Measurements from ENCODE around the gene HOXA5.

Gene HOXA5

DNA sequence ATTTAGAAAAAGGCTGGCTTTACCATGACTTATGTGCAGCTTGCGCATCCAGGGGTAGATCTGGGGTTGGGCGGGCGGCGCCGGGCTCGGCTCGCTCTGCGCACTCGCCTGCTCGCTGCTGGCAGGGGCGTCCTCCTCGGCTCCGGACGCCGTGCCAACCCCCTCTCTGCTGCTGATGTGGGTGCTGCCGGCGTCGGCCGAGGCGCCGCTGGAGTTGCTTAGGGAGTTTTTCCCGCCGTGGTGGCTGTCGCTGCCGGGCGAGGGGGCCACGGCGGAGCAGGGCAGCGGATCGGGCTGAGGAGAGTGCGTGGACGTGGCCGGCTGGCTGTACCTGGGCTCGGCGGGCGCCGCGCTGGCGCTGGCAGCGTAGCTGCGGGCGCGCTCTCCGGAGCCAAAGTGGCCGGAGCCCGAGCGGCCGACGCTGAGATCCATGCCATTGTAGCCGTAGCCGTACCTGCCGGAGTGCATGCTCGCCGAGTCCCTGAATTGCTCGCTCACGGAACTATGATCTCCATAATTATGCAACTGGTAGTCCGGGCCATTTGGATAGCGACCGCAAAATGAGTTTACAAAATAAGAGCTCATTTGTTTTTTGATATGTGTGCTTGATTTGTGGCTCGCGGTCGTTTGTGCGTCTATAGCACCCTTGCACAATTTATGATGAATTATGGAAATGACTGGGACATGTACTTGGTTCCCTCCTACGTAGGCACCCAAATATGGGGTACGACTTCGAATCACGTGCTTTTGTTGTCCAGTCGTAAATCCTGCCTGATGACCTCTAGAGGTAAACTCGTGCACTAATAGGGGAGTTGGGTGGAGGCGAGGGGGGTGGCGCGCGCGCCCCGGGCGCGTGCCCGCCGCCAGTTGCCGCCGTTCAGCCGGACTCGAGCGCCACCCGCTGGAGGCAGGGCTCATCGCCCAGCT is at the start of gene HOXA5:
Gene HOXA5, minus strand, starts transcription at position 659 of the 927 bp plus-strand sequence. Its CDS starts 74 bp downstream, at position 585.
- peak; percentile 93 for DNase-seq (ENCODE audit: low spot score)

DNA sequence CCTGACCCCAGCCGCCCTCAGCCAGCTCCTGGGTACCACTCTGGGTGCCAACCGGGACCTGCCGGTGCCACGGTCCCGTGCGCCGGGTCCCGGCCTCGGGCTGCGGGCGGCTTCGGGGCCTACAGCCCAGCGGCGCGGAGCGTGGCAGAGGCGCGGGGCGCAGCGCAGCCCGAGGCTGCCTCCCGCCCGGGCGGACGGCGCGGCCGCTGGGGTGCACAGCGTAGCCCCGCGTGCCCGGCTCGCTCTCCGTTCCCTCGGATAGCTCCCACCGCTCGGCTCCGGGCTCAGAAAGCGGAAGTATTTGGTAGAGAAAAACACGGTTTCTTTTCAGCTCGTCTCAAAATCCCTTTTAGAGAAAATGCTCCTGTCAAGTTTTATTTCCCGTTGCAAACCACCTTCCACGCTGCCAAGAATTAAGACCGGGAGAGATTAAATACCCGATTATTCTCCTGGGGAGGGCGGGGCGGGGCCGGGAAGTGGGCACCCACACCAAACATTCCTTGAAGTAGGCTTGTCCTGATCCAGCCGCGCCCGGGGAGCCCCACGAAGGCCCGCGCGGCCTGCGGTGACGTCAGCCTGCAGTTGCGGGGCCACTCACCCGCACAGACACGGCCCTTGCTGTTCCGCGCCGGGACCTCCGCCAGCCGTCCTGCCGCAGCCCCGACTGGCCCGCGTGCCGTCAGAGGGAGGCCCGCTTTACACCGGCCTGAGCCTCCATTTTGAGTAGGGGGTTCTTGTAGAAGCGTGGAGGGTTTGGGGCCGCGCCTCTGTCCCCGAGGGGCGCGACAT is 49.3 kb upstream of the HOXA5 start:
- no peak for DNase-seq (ENCODE audit: low spot score)

DNA sequence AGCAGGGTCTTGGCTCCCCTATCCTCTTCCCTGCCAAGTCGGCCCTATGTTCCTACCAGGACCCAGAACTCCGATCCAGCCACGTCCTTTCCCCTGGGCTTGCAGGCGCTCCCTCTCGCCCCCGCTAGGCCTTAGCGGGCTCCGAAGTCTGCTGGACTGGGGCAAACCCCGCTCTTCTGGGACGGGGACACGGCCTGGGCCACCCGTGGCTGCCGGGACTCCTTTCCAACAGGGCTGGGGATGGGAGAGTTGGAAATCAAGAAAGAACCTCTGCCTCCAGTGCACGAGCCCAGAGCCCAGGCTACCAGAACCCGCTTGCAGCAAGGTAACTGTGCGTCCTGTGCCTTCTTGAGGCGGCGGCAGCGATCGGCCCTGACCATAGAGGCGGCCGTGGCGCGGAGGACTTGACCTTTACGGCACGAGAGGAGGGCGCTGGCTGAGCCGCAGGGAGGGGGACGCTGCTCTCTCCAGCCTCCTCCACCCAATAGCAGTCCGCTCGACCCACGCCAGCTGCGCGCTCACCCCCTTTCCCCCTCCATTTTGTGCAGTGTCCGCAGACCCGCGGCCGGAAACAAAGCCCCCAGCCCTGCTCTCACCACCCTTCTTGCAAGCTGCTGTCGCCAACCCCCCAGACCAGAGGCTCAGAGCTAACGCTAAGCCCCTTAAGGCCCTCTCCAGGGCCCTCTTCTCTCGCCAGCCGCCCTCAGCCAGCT is 48.5 kb upstream of the HOXA5 start:
- DNase-seq (ENCODE audit: low spot score): no peak

DNA sequence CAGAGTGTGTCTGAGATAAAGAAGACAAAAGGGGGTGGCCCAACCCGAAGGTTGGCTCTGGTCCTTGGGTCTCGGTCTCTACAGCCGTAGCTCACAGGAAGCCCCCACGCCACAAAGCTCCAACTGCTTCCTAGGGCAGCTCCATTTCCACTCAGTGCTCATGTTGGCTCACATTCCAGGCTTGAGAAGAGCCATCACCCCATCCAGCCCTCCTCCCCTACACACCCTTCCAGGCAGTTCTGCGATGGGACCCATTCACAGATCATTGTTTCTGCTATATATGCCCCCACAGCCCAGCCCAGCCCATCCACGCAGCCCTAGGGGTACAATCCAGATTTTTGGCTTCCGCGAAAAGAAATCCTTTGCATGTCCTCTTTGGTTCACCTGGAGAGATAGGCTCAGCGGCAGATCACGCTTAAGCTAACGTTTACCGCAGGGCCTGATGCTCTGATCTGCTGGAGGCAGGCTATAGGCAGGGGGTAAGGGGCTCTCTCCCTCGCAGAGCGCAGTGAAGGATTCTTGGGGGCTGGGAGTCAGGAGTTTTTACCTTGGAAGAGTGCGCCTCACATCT is 47.8 kb upstream of the HOXA5 start:
- no peak for DNase-seq (ENCODE audit: low spot score)

GRCh38 chr7:27189997-27190748 is 46.7 kb upstream of the HOXA5 start:
- no peak for DNase-seq (ENCODE audit: low spot score)

DNA sequence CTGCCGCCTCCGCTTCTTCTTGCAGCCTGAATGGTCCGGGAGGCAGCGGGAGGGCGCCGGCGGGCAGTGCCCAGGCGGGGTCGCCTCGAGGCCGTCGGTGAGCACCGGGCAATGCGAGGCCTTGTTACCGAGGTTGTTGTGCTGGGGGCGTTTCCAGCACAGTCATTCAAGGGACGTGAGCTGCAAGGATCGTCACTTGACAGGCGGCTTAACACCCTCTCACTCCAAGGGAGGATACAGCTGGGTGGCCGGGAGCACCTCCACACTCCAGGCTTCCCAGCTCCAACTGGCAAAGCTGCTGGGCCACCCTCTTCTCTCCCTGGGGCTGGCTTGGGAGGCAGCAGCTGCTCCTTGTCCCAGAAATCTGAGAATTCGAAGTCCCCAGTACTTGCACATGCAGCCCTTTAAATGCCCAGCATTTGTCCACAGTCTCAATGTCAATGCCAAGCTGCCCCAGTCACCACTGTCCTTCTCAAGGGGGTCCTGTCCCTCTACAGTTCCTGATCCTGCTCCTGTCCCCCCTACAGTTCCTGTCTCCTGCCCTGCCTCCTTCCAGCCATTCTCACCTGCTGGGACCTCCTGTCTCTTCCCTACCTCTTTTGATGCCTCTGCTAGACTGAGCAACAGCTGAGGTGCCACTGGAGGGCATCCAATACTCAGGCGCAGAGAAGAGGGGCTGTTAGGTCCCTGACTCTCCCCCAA is 46.0 kb upstream of the HOXA5 start:
- no peak for DNase-seq (ENCODE audit: low spot score)

DNA sequence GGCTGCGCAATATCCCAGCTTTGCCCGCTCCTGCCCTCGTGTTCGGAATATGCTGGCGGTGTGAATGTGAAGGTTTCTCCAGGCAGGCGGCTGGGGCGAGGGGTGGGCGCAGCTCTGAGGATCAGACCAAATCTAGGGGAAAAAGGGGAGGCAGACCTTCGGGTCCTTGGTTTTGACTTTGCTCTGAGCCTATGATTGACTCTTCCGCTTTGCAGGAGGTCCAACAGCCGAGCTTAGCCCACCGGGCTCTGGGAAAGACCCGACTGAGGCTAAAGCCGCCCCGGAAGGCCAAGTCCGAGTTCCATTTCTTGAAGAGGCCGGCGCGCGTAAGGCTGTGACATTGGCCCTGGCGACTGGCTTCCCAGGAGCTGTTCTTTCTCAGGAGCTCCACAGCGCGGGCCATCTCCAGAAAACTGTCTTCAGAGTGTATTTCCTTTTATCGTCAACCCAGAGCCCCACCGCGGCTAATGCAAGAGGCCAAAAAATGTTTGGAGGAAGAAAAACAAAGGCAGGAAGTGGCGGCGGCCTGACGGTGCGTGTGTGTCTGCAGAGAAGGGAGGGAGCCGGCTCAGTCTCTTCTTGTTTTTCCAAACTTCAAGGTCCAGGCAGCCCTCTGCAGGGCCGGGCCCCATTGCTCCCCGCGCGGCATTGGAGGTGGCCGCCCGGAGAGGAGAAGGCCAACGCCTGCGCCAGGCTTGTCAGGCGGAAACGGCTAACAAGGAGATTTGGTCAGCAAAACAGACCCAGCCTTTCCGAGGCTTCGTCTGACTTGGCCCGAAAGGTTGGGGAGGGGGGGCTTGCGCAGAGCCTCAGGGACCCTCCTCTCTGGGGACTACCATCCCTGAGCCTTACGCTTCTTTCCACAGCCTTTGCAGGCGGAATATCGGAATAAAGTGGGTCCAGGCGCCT is 45.2 kb upstream of the HOXA5 start:
- DNase-seq (ENCODE audit: low spot score): no peak

DNA sequence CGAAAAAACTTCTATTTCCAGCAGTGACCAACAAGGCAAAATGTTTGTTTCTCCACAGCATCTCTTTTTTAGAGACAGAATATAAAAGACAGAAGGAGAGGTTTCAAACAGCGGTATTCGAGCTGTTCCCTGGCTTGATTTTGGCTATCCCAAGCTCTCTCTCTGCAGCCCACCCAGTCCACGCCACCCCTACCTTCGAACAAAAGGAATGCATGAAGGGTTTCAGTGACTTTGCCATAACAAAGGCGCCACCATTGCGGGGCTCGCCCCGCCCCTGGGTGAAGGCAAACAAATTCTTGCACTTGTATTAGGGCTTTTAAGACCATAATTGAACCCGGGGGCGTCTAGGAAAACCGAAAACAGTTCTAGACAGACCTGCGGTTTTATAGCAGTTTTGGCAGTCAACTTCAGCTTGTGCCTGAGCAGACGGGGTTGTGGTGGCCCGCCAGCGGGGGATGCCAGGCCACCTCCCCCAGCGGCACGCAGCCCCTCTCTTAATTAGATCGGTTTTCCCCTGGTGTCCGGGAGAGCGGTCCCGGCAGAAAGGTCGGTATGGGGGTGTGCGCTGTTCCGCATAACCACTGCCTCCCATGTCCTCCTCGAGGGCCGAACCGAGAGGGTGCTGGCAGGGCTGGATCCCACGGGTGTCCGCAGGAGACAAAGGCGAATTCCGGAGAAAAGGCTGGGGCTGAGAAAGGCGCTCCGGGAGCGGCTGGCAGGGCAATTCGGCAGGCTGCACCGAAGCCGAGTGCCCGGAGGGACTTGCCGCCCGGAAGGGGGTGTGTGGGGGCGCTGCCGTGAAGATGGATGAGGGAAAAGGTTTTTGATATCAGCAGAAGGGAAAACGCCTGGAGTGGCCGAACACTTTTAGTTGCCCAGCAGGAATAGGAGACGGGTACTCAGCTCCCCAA is 44.2 kb upstream of the HOXA5 start:
- no peak for DNase-seq (ENCODE audit: low spot score)

- DNase-seq (ENCODE audit: low spot score): no peak
Measured at GRCh38 chr7:27186668-27187474, 43.4 kb upstream of the HOXA5 start.

DNA sequence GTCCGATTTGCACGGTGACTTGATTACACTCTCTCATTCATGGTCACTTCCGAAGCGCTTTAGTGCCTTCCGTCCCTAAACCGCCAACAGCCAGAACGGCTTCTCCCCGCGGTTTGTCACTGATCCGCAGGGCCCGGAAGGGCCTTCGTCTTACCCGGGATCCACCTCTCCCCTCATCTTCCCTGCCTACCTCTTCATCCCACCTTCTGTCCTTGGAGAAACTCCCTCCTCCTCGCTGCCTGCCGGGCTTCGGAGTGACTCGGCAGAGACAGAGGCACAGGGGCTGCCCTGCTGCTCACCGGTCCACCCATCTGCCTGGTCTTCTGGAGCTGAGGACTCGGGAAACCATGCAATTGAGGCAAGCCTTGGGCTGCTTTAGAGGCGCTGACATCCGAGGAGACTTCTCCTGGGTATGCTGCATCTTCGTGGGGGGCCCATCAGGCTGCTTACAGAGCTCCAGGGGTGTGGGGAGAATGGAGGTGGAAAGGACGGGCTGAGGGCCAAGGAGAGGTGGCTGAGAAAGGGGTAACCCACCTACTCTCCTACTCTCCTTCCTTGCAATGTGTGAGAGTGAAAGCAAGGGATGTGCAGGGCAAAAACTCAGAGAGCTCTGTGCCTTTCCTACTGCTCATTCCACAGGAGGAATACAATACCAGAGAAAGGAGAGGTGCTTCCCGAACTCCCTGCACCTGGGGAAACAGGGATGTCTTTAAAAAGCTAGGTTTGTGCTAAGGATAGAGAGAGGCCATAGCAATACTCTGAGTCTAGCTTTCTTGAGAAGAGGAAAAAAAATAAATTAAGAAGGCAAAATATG is 42.6 kb upstream of the HOXA5 start:
- DNase-seq (ENCODE audit: low spot score): no peak

DNA sequence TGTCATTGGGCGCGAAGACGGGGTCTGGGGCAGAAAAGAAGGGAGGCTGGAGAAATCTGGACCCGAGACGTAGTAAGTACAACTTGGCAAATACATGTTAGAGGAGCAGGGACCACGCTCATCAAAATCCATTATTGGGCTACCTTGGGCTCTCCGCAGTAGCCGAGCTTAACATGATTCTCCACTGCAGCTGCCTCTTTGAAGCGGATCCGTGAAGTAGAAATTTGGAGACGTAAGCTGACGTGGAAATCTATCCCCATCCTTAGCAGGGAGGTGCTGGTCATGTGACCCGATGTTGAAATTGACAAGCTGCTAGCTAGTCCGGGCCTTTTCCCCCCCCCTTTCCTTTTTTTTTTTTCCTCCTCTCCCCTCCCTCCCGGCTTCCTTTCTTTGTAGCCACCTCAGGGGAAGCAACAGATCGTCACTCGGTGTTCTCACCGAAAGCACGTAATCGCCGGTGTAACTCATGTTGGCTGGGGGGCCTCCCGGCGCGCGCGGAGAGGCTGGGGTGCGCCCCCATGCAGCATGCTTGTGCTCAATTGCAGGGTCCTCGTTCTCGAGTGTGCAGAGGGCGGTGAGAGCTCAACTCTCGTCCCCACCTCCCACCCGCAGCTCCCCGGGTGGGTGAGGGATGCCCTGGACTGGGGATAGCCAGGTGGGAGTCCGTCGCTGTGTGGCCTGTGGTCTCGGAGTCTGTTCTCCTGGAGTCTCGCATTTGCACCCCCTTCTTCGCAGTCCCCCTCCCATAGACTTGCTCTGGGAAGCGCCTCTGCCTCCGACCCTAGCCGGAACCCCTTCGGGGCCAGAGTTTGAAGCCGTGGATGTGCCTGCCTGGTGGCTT is 41.8 kb upstream of the HOXA5 start, which contains the start of gene HOXA11:
Gene HOXA11, minus strand, starts transcription at position 220 of the 841 bp plus-strand sequence. Its CDS starts 88 bp downstream, at position 132.
- DNase-seq (ENCODE audit: low spot score): no peak

- no peak for DNase-seq (ENCODE audit: low spot score)
Measured at GRCh38 chr7:27184337-27185012, 41.0 kb upstream of the HOXA5 start.

- no peak for DNase-seq (ENCODE audit: low spot score)
Measured at GRCh38 chr7:27183682-27184336, 40.3 kb upstream of the HOXA5 start.

GRCh38 chr7:27182861-27183681 is 39.6 kb upstream of the HOXA5 start:
- no peak for DNase-seq (ENCODE audit: low spot score)
